ENCODE measurements around the gene F2R. TPM values are rescaled to one million over a fixed set of nuclear protein-coding genes. Genes with fewer than 3 reads are reported as not detected.

The F2R gene
- total RNA-seq, 2 donors from 2014 or later: 28.5 to 43.1 TPM

DNA sequence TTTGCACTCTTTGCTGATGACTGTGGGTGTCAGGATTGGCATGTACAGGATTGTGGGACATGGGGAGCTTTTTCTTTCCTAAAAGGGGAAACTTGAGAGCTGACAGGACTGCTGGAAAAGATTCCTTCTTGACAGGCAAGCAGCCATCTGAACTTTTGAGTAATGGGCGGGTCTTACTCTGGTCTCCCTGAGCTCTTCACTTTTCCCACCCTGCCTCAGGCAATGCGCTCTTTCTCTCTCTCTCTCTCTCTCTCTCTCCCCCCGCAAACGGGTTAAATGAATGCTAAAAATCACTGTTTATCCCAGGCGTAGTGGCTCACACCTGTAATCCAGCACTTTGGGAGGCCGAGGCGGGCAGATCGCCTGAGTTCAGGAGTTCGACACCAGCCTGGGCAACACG is 65.8 kb downstream of the F2R start:
- H3K27me3 ChIP-seq (ENCODE audit: control insufficient read depth, insufficient read depth, low read length, poor library complexity, severe bottlenecking): no peaks in the 10 kb centered on the region
- H3K4me3 ChIP-seq (ENCODE audit: low read length): no peak overlapping the region
- no peak overlapping the region for H3K27ac ChIP-seq (ENCODE audit: low read depth, low read length)
- H3K36me3 Mint-ChIP-seq (ENCODE audit: low read depth): no peaks in the 10 kb centered on the region
- no peaks in the 10 kb centered on the region for H3K36me3 ChIP-seq (ENCODE audit: control insufficient read depth, insufficient read depth, low read length)
- no peak for DNase-seq
- no peaks in the 10 kb centered on the region for H3K4me1 ChIP-seq (ENCODE audit: control insufficient read depth, insufficient read depth, low read length)
- TF ChIP-seq, protein P1, sequence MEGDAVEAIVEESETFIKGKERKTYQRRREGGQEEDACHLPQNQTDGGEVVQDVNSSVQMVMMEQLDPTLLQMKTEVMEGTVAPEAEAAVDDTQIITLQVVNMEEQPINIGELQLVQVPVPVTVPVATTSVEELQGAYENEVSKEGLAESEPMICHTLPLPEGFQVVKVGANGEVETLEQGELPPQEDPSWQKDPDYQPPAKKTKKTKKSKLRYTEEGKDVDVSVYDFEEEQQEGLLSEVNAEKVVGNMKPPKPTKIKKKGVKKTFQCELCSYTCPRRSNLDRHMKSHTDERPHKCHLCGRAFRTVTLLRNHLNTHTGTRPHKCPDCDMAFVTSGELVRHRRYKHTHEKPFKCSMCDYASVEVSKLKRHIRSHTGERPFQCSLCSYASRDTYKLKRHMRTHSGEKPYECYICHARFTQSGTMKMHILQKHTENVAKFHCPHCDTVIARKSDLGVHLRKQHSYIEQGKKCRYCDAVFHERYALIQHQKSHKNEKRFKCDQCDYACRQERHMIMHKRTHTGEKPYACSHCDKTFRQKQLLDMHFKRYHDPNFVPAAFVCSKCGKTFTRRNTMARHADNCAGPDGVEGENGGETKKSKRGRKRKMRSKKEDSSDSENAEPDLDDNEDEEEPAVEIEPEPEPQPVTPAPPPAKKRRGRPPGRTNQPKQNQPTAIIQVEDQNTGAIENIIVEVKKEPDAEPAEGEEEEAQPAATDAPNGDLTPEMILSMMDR (conservative IDR thresholded peaks at IDR 0.05): no peak
- no peak overlapping the region for H3K9ac ChIP-seq (ENCODE audit: extremely low read depth, low read length, poor library complexity, severe bottlenecking)
- 86 to 87% methylated on average over 10 of the region's 10 CpGs for WGBS, 2 experiments (ENCODE audit: insufficient coverage in 1 of 2, insufficient read length in 1 of 2)
- H3K27ac Mint-ChIP-seq: no peak overlapping the region
- no peak overlapping the region for H3K4me3 Mint-ChIP-seq
- no peaks in the 10 kb centered on the region for H3K9me3 Mint-ChIP-seq
- no peaks in the 10 kb centered on the region for H3K9me3 ChIP-seq (ENCODE audit: control insufficient read depth, low read length)
- peaks cover 5% of the 10 kb centered on the region for H3K4me1 Mint-ChIP-seq
- peaks cover 21% of the 10 kb centered on the region for H3K27me3 Mint-ChIP-seq (ENCODE audit: insufficient read depth)

DNA sequence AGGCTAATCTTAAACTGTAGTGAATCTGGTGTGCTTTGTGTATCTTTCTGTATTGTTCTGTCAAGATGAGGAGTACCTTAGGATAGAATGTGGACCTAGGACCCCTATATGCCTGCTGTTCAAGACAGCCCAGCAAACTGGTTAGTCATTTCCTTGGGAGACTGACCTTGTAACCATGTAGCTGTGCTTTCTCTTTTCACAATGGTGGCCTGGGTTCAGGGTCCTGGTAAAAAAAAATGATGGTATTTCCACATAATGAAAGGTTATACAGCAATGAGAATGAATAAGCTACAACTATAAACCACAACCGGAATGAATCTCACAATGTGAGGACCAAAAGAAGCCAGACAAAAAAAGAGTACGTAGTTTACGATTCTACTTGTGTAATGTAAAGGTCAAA is 66.5 kb downstream of the F2R start:
- WGBS, 2 experiments (ENCODE audit: insufficient coverage in 1 of 2, insufficient read length in 1 of 2): 88 to 95% methylated on average over 3 of the region's 3 CpGs
- no peak overlapping the region for H3K27ac ChIP-seq (ENCODE audit: low read depth, low read length)
- no peaks in the 10 kb centered on the region for H3K36me3 Mint-ChIP-seq (ENCODE audit: low read depth)
- DNase-seq: no peak
- TF ChIP-seq, protein P1 (conservative IDR thresholded peaks at IDR 0.05): no peak
- no peaks in the 10 kb centered on the region for H3K36me3 ChIP-seq (ENCODE audit: control insufficient read depth, insufficient read depth, low read length)
- peaks cover 5% of the 10 kb centered on the region for H3K4me1 Mint-ChIP-seq
- no peak overlapping the region for H3K9ac ChIP-seq (ENCODE audit: extremely low read depth, low read length, poor library complexity, severe bottlenecking)
- H3K4me3 ChIP-seq (ENCODE audit: low read length): no peak overlapping the region
- H3K9me3 Mint-ChIP-seq: no peaks in the 10 kb centered on the region
- H3K27me3 ChIP-seq (ENCODE audit: control insufficient read depth, insufficient read depth, low read length, poor library complexity, severe bottlenecking): no peaks in the 10 kb centered on the region
- no peak overlapping the region for H3K27ac Mint-ChIP-seq
- peaks cover 27% of the 10 kb centered on the region for H3K27me3 Mint-ChIP-seq (ENCODE audit: insufficient read depth)
- no peak overlapping the region for H3K4me3 Mint-ChIP-seq
- H3K4me1 ChIP-seq (ENCODE audit: control insufficient read depth, insufficient read depth, low read length): no peaks in the 10 kb centered on the region
- H3K9me3 ChIP-seq (ENCODE audit: control insufficient read depth, low read length): no peaks in the 10 kb centered on the region

Other genes with a start within 250 kb of the F2R start
- gene F2RL2, start 92.7 kb upstream of the F2R start, total RNA-seq: under 1 TPM; 0.18 to 0.53 TPM
- 10 to 100 TPM; 13.4 to 18.2 TPM for gene F2RL1, start 102.9 kb downstream of the F2R start, total RNA-seq
- gene S100Z, start 133.9 kb downstream of the F2R start, total RNA-seq: 10 to 100 TPM; 17.2 to 18.3 TPM
- 10 to 100 TPM; 14.4 to 15.2 TPM for gene CRHBP, start 236.9 kb downstream of the F2R start, total RNA-seq